IMR-90 (cell line): ENCODE data around the gene ZNF592. TPM values are rescaled to one million over a fixed set of nuclear protein-coding genes. Genes with fewer than 3 reads are reported as not detected.

ENCODE experiments used
- ATAC-seq: fragments of 200-7000 bp; cut with Tn5 transposase; 2 replicates; pipeline ENCODE4 v1.9.1; 2020; ENCODE audit warnings: low read depth, mild to moderate bottlenecking, moderate library complexity
- BruUV-seq: library from RNA; stranded (reverse); fragments of 400-500 nt; replicated peaks from 2 replicates; lab custom pipeline; 2021; lab: Mats Ljungman, UMichigan
- CTCF ChIA-PET: fragments of 300-600 bp; formaldehyde crosslinking; extraction: SDS; loops from one replicate; lab custom pipeline; 2021; ENCODE audit warnings: antibody characterized with exemption; lab: Yijun Ruan, JAX
- POLR2A ChIA-PET: fragments of 300-600 bp; sonication (Branson Sonifier 250); formaldehyde crosslinking; loops from one replicate; lab custom pipeline; 2022; ENCODE audit warnings: antibody characterized with exemption; ENCODE audit not compliant: unreplicated experiment; lab: Charles Lee
- DNase-seq: peaks from one replicate; pipeline ENCODE4 v3.0.0; 2013
- H2AFZ ChIP-seq: replicated peaks from 2 replicates; pipeline ENCODE3; 2013; ENCODE audit warnings: low read length, mild to moderate bottlenecking; ENCODE audit not compliant: poor library complexity
- H2AK5ac ChIP-seq: 2 replicates; pipeline ENCODE4 v1.6.1; 2013; ENCODE audit warnings: low read depth, low read length, inconsistent platforms
- H2AK9ac ChIP-seq: replicated peaks from 2 replicates; pipeline ENCODE3; 2013; ENCODE audit warnings: mild to moderate bottlenecking, low read depth, low read length, moderate library complexity; ENCODE audit not compliant: poor library complexity
- H2BK120ac ChIP-seq: 2 replicates; pipeline ENCODE4 v1.6.1; 2013; ENCODE audit warnings: low read depth, low read length, inconsistent platforms
- H2BK15ac ChIP-seq: 3 replicates; pipeline ENCODE4 v1.6.1; 2013; ENCODE audit warnings: low read depth, low read length, inconsistent platforms
- H2BK20ac ChIP-seq: 2 replicates; pipeline ENCODE4 v1.6.1; 2013; ENCODE audit warnings: low read depth, mild to moderate bottlenecking, inconsistent platforms, low read length, moderate library complexity
- H2BK5ac ChIP-seq: 2 replicates; pipeline ENCODE4 v1.6.1; 2013; ENCODE audit warnings: mild to moderate bottlenecking, low read depth, low read length, inconsistent platforms; ENCODE audit not compliant: poor library complexity, severe bottlenecking
- H3K14ac ChIP-seq: replicated peaks from 2 replicates; pipeline ENCODE4 v1.6.1; 2013; ENCODE audit warnings: low read depth, low read length, inconsistent platforms
- H3K18ac ChIP-seq: 2 replicates; pipeline ENCODE4 v1.6.1; 2013; ENCODE audit warnings: low read depth, low read length, control low read depth
- H3K23ac ChIP-seq: 2 replicates; pipeline ENCODE4 v1.6.1; 2013; ENCODE audit warnings: low read depth, low read length, inconsistent platforms
- H3K27ac ChIP-seq: 2 replicates; pipeline ENCODE4 v1.5.1; 2013; ENCODE audit warnings: mild to moderate bottlenecking, control low read depth, low read length; ENCODE audit not compliant: insufficient read depth
- H3K27me3 ChIP-seq: 2 replicates; pipeline ENCODE4 v1.6.1; 2013; ENCODE audit warnings: low read length; ENCODE audit not compliant: control insufficient read depth, insufficient read depth
- H3K36me3 ChIP-seq: 2 replicates; pipeline ENCODE4 v1.6.1; 2013; ENCODE audit warnings: low read length, mixed read lengths; ENCODE audit not compliant: control insufficient read depth, insufficient read depth
- H3K4ac ChIP-seq: 2 replicates; pipeline ENCODE4 v1.6.1; 2013; ENCODE audit warnings: low read depth, low read length, inconsistent platforms
- H3K4me1 ChIP-seq: 2 replicates; pipeline ENCODE4 v1.6.1; 2013; ENCODE audit warnings: low read length, mixed read lengths; ENCODE audit not compliant: control insufficient read depth, insufficient read depth
- H3K4me2 ChIP-seq: 2 replicates; pipeline ENCODE4 v1.6.1; 2013; ENCODE audit warnings: low read depth, mild to moderate bottlenecking, control low read depth, low read length, moderate library complexity
- H3K4me3 ChIP-seq: 2 replicates; pipeline ENCODE4 v1.5.1; 2013; ENCODE audit warnings: low read depth, mild to moderate bottlenecking, control low read depth, low read length, moderate library complexity; ENCODE audit not compliant: insufficient read depth
- H3K56ac ChIP-seq: 2 replicates; pipeline ENCODE4 v1.6.1; 2013; ENCODE audit warnings: low read length, inconsistent platforms; ENCODE audit not compliant: insufficient read depth; ENCODE audit errors: extremely low read depth
- H3K79me1 ChIP-seq, 2 experiments: 2 replicates each; pipeline ENCODE4 v1.6.1; 2013; ENCODE audit warnings: low read length in 2 of 2, inconsistent platforms in 1 of 2, low read depth in 1 of 2
- H3K9ac ChIP-seq: 2 replicates; pipeline ENCODE4 v1.6.1; 2013; ENCODE audit warnings: low read depth, low read length, control low read depth
- H3K9me1 ChIP-seq: 2 replicates; pipeline ENCODE4 v1.6.1; 2013; ENCODE audit warnings: low read length, inconsistent platforms; ENCODE audit not compliant: insufficient read depth
- H3K9me3 ChIP-seq: 2 replicates; pipeline ENCODE4 v1.6.1; 2013; ENCODE audit warnings: low read length; ENCODE audit not compliant: control insufficient read depth, insufficient read depth
- H4K20me1 ChIP-seq: 2 replicates; pipeline ENCODE4 v1.6.1; 2013; ENCODE audit warnings: low read length, inconsistent platforms; ENCODE audit not compliant: insufficient read depth
- H4K5ac ChIP-seq: 2 replicates; pipeline ENCODE4 v1.6.1; 2013; ENCODE audit warnings: mild to moderate bottlenecking, low read depth, low read length, control low read depth
- H4K8ac ChIP-seq, 2 experiments: 2 replicates each; pipeline ENCODE4 v1.6.1; 2013; ENCODE audit warnings: low read depth in 2 of 2, low read length in 2 of 2, control low read depth in 1 of 2, inconsistent platforms in 1 of 2
- H4K91ac ChIP-seq: 2 replicates; pipeline ENCODE4 v1.6.1; 2013; ENCODE audit warnings: low read depth, low read length, inconsistent platforms; ENCODE audit not compliant: insufficient read depth
- CHD1 ChIP-seq: IDR thresholded peaks from 2 replicates; pipeline ENCODE4 v1.6.1; 2012; ENCODE audit warnings: low read depth, low read length, improper control_type of control experiment
- CTCF ChIP-seq: conservative IDR thresholded peaks from 2 replicates; pipeline ENCODE4 v1.5.1; 2012; ENCODE audit warnings: mild to moderate bottlenecking, low read depth, low read length, improper control_type of control experiment
- MXI1 ChIP-seq: IDR thresholded peaks from 2 replicates; pipeline ENCODE4 v1.6.1; 2012; ENCODE audit warnings: low read depth, mild to moderate bottlenecking, low read length, moderate library complexity, borderline replicate concordance
- POLR2A ChIP-seq: IDR thresholded peaks from 2 replicates; pipeline ENCODE4 v1.6.1; 2012; ENCODE audit warnings: mild to moderate bottlenecking, low read depth, low read length
- RCOR1 ChIP-seq: IDR thresholded peaks from 2 replicates; pipeline ENCODE4 v1.6.1; 2012; ENCODE audit warnings: mild to moderate bottlenecking, low read length, improper control_type of control experiment; ENCODE audit not compliant: insufficient replicate concordance
- WGBS, 2 experiments: methylation state at CpG; one replicate each; pipeline versions ENCODE4 v1.1.5 to v1.1.7; 2013; ENCODE audit warnings: missing lambda C conversion rate in 2 of 2; ENCODE audit not compliant: insufficient read length in 1 of 2; ENCODE audit errors: extremely low coverage in 2 of 2; 5-methylcytosine and 5-hydroxymethylcytosine counted together
- dilution Hi-C: fragments of 300-500 bp; cut with HindIII; formaldehyde crosslinking; loops from one replicate; pipeline ENCODE4 v1.14.3; 2018; ENCODE audit warnings: low sequenced_read_pairs; ENCODE audit not compliant: unreplicated experiment
- in situ Hi-C: fragments of 300-500 bp; cut with MboI; formaldehyde crosslinking; loops from 3 replicates; pipeline ENCODE4 v1.14.3; 2019; ENCODE audit warnings: low sequenced_read_pairs, inconsistent platforms, mixed read lengths
- intact Hi-C: fragments of 100-400 bp; cut with micrococcal nuclease; formaldehyde crosslinking; loops from 2 replicates; pipeline ENCODE4 v1.10.0; 2022
- polyA plus RNA-seq, 3 experiments: library from polyadenylated mRNA; depleted of rRNA; stranded (reverse); fragments of >200 nt; gene quantifications; 2 replicates each; pipeline ENCODE4 v1.2.3, GENCODE V29; 2012; ENCODE audit warnings: low replicate concordance in 1 of 3
- total RNA-seq: library from RNA; depleted of rRNA; stranded (reverse); fragments of >200 nt; gene quantifications from 2 replicates; pipeline ENCODE4 v1.2.3, GENCODE V29; 2012
- TF ChIP-seq, protein P1 (sequence below): fragments of 150-350 bp; IDR thresholded peaks from 2 replicates; pipeline ENCODE4 v1.6.1; 2017; ENCODE audit warnings: mild to moderate bottlenecking, antibody characterized with exemption, low read length, low read depth

Gene ZNF592
- total and polyA plus RNA-seq, 2 of the 4 experiments (the other 2 are of a cell fraction): 4.3 to 10.2 TPM

DNA sequence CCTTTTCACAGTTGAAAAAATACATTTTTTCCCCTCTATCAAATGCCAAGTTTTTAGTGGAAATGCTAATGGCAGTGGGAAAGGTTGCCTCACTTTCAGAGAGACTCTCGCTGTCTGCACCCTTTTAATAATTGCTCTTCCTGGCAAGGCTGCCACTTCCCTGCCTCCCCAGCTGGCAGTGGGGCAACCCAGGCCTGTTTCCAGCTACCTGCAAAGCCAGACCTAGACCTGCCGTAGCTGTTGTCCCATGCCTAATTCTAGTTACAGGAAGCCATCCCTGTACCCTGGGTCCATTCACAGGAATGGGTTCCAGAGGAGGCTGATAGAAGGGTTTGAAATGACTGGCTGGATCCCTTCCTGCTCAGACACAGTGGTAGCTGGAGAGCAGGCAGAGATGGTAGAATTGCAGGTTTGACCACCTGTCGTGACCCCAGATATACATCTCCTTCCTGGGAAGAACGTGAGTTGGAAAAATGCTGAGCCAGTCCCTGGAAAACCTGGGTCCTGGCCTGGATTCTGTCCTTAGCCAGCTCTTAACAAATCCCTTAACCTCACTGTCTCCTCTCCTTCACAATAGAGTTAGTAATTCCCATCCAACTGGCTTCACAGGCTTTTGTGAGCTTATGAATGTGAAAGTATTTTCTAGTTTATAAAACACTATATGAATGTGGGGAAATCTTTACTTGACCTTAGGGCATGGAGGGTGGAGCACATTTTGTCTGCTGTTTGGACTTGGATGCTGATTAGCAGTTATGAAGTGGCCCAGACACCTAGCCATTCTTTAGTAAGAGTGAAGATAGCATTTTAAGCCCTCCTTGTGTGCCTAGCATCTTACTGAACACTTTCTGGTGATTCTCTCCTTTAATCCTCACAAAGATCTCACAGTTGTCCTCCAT is 55.9 kb downstream of the ZNF592 start:
- CTCF ChIA-PET: interaction anchor here (0.6 kb wide), 1 partner anchor 15 kb away, joined by 4 read pairs; no protein-coding TSS in a partner anchor
- H3K36me3 ChIP-seq: peaks cover 46% of the 10 kb centered on the region
- H3K14ac ChIP-seq: no peak overlapping the region
- H3K4me1 ChIP-seq: no peaks in the 10 kb centered on the region; the same call in 1 of the 2 replicates
- H2AK5ac ChIP-seq: no peak overlapping the region
- no peak overlapping the region for H3K18ac ChIP-seq
- no peak for DNase-seq
- H3K4me3 ChIP-seq: no peak overlapping the region
- H2BK120ac ChIP-seq: no peak overlapping the region
- no peak overlapping the region for H3K9ac ChIP-seq
- no peak overlapping the region for H2BK15ac ChIP-seq
- no peak overlapping the region for H3K23ac ChIP-seq
- H4K8ac ChIP-seq: no peak overlapping the region
- no peak overlapping the region for H4K91ac ChIP-seq
- H3K4ac ChIP-seq: no peak overlapping the region
- H3K27me3 ChIP-seq: no peaks in the 10 kb centered on the region
- ATAC-seq: no peak; the same call in 1 of the 2 replicates
- H2BK20ac ChIP-seq: no peak overlapping the region
- WGBS, 2 experiments: 100% methylated on average over 2 of the region's 4 CpGs; no CpG with 5 or more reads in 1 of the 2 experiments
- H4K5ac ChIP-seq: no peak overlapping the region
- no peak overlapping the region for H2AK9ac ChIP-seq
- peaks cover 6 to 13% of the 10 kb centered on the region in 2 experiments; a peak in 3 of 4 replicates for H3K79me1 ChIP-seq
- no peak overlapping the region for H3K27ac ChIP-seq
- BruUV-seq: no TSS peak
- H3K9me1 ChIP-seq: peaks cover 7% of the 10 kb centered on the region
- H2BK5ac ChIP-seq: no peak overlapping the region
- H2AFZ ChIP-seq: no peak overlapping the region
- H4K20me1 ChIP-seq: no peaks in the 10 kb centered on the region
- no peak overlapping the region for H3K4me2 ChIP-seq
- in situ Hi-C loops (no loop called here), intact Hi-C loops (no loop called here), dilution Hi-C loops (no loop called here)
- H3K56ac ChIP-seq: no peak overlapping the region
- POLR2A ChIA-PET: no interaction called here
- no peaks in the 10 kb centered on the region for H3K9me3 ChIP-seq
- TF ChIP-seq CHD1 (no peak), POLR2A (no peak), CTCF (no peak), MXI1 (no peak), RCOR1 (no peak)
- TF ChIP-seq, protein P1, sequence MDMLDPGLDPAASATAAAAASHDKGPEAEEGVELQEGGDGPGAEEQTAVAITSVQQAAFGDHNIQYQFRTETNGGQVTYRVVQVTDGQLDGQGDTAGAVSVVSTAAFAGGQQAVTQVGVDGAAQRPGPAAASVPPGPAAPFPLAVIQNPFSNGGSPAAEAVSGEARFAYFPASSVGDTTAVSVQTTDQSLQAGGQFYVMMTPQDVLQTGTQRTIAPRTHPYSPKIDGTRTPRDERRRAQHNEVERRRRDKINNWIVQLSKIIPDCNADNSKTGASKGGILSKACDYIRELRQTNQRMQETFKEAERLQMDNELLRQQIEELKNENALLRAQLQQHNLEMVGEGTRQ: no peak
